Kidney tubule cell (primary cell): ENCODE data around the gene SH3TC1.

Source experiments
- DNase-seq: peaks from one replicate; pipeline ENCODE4 v3.0.0-alpha.2; 2018; ENCODE audit warnings: low spot score

The SH3TC1 gene

GRCh38 chr4:8163436-8164193 is 35.5 kb upstream of the SH3TC1 start:
- DNase-seq = no peak

- no peak for DNase-seq
Observed at GRCh38 chr4:8164194-8164565, 34.9 kb upstream of the SH3TC1 start.

- DNase-seq = no peak
Observed at GRCh38 chr4:8164687-8165086, 34.4 kb upstream of the SH3TC1 start.

- DNase-seq = no peak
Observed at GRCh38 chr4:8165374-8165896, 33.7 kb upstream of the SH3TC1 start.

- DNase-seq = no peak
Observed at GRCh38 chr4:8167291-8167690, 31.8 kb upstream of the SH3TC1 start.

GRCh38 chr4:8167815-8168214 is 31.3 kb upstream of the SH3TC1 start:
- no peak for DNase-seq

- no peak for DNase-seq
Observed at GRCh38 chr4:8168232-8168631, 30.9 kb upstream of the SH3TC1 start.

GRCh38 chr4:8168832-8169598 is 30.1 kb upstream of the SH3TC1 start:
- DNase-seq = no peak

- DNase-seq = no peak
Observed at GRCh38 chr4:8169763-8170162, 29.3 kb upstream of the SH3TC1 start.

- DNase-seq = no peak
Observed at GRCh38 chr4:8170341-8170740, 28.7 kb upstream of the SH3TC1 start.

- DNase-seq = no peak
Observed at GRCh38 chr4:8171266-8171665, 27.8 kb upstream of the SH3TC1 start.

- no peak for DNase-seq
Observed at GRCh38 chr4:8171984-8172924, 26.8 kb upstream of the SH3TC1 start.

GRCh38 chr4:8173492-8174242 is 25.4 kb upstream of the SH3TC1 start:
- DNase-seq = peak; percentile 21

- no peak for DNase-seq
Observed at GRCh38 chr4:8174970-8175369, 24.1 kb upstream of the SH3TC1 start.

GRCh38 chr4:8175686-8176085 is 23.4 kb upstream of the SH3TC1 start:
- no peak for DNase-seq

- DNase-seq = peak; percentile 58
Observed at GRCh38 chr4:8176547-8177399, 22.3 kb upstream of the SH3TC1 start.

- DNase-seq = no peak
Observed at GRCh38 chr4:8177552-8177951, 21.5 kb upstream of the SH3TC1 start.

- DNase-seq = no peak
Observed at GRCh38 chr4:8177956-8178355, 21.1 kb upstream of the SH3TC1 start.

- DNase-seq = no peak
Observed at GRCh38 chr4:8179074-8179473, 20.0 kb upstream of the SH3TC1 start.

GRCh38 chr4:8179771-8180170 is 19.3 kb upstream of the SH3TC1 start:
- no peak for DNase-seq
